ENCODE results near the gene KIF3A.

DNA sequence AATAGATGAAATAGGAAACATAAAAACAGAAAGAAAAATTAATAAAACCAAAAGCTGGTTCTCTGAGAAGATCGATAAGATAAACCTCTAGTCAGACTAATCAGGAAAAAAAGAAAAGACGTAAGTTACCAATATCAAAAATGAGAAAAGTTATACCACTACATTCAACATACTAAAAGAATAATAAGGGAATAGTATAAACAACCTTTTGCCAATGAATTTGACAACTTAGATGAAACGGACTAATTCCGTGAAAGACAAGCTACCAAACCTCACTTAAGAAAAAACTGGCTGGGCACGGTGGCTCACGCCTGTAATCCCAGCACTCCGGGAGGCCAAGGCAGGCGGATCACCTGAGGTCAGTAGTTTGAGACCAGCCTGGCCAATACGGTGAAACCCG is 7.5 kb downstream of the KIF3A start:
- TF ChIP-seq POLR2AphosphoS5 (IDR thresholded peaks at IDR 0.05; ENCODE audit: low read depth, low read length) (no peak), POLR2A (IDR thresholded peaks at IDR 0.05; ENCODE audit: low read depth, low read length) (no peak), TAF1 (IDR thresholded peaks at IDR 0.05; ENCODE audit: low read depth, low read length) (no peak), POU2F2 (IDR thresholded peaks at IDR 0.05; ENCODE audit: low read depth, low read length) (no peak), SPI1 (IDR thresholded peaks at IDR 0.05; ENCODE audit: low read depth, low read length) (no peak)
